Liver (tissue), 3 donors: Measurements from ENCODE around the gene AHSG.

Experiments
- ATF3 ChIP-seq: IDR thresholded peaks from 2 replicates; pipeline ENCODE4 v1.6.1; 2016; ENCODE audit warnings: antibody characterized with exemption
- TF ChIP-seq, protein P1 (sequence below): fragments of 150-350 bp; IDR thresholded peaks from 2 replicates; pipeline ENCODE4 v1.5.1; 2017; ENCODE audit warnings: improper control_type of control experiment, low read depth, low read length; ENCODE audit not compliant: missing input control
- donor health status: healthy.
- donor health status: healthy.

DNA sequence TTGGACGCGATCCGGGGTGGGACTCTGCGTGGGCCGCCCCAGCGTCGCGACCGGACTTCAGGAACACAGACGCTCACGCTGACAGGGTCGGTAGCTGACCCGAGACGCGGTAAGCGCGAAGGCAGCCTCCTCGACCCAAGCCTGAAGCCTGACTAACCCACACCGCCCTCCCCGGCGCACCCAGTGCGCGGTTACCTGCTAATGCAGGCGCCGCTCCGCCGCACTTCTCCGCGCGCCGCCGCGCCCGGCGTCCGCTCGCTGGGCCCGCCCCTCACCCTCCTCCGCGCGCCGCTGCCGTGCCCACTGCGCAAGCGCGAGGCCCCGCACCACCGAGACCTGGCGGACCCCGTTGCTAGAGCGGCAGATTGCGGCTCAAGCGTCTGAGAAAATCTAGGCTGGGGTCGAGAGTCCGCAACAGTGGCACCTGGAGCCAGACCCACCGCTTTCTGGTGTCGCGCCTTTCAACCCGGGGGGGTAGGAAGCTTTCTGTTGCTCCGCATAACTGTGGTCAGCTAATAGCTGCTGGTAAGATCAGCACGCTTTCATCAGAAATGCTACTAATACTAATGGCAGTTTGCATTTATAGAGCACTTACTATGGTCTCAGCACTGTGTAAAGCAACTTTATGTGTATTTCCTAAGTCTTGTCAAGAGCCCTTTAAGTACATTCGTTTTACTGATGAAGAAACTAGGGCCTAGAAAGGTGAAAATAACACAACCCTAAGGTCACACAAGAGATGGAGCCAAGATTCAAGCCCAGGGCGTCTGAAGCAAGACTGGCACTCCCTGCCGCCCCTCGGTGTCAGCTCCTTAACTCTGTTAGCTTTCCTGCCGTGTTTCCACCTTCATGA is 45.6 kb upstream of the AHSG start, which contains the start of gene TBCCD1:
- TF ChIP-seq, protein P1, sequence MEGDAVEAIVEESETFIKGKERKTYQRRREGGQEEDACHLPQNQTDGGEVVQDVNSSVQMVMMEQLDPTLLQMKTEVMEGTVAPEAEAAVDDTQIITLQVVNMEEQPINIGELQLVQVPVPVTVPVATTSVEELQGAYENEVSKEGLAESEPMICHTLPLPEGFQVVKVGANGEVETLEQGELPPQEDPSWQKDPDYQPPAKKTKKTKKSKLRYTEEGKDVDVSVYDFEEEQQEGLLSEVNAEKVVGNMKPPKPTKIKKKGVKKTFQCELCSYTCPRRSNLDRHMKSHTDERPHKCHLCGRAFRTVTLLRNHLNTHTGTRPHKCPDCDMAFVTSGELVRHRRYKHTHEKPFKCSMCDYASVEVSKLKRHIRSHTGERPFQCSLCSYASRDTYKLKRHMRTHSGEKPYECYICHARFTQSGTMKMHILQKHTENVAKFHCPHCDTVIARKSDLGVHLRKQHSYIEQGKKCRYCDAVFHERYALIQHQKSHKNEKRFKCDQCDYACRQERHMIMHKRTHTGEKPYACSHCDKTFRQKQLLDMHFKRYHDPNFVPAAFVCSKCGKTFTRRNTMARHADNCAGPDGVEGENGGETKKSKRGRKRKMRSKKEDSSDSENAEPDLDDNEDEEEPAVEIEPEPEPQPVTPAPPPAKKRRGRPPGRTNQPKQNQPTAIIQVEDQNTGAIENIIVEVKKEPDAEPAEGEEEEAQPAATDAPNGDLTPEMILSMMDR, result no peak
- TF ChIP-seq ATF3, result no peak
